SK-N-SH (cell line): ENCODE measurements around the gene SH3PXD2A. TPM values are rescaled to one million over a fixed set of nuclear protein-coding genes. Genes with fewer than 3 reads are reported as not detected.

Experiments
- CTCF ChIA-PET: fragments of 300-600, 350-600 bp; formaldehyde crosslinking; extraction: SDS; loops from one replicate; lab custom pipeline; 2021; lab: Yijun Ruan, JAX
- POLR2A ChIA-PET: fragments of 350-600 bp; sonication (Branson Sonifier 250); formaldehyde crosslinking; extraction: SDS; loops from one replicate; lab custom pipeline; 2020; ENCODE audit warnings: antibody characterized with exemption, inconsistent platforms; lab: Yijun Ruan, JAX
- DNase-seq: peaks from one replicate; pipeline ENCODE4 v3.0.0; 2012
- H2AFZ ChIP-seq: fragments of 200-600 bp; sonication (generic); 2 replicates; pipeline ENCODE4 v1.8.1; 2016; ENCODE audit warnings: antibody characterized with exemption, mild to moderate bottlenecking, low read depth
- H3F3A ChIP-seq: fragments of 200-600 bp; sonication (generic); replicated peaks from 2 replicates; pipeline ENCODE3; 2016; ENCODE audit warnings: antibody characterized with exemption, mild to moderate bottlenecking; ENCODE audit not compliant: insufficient read depth
- H3K27ac ChIP-seq, 2 experiments: fragments of 200-500 bp in 1 of 2; fragments of 200-600 bp in 1 of 2; sonication (Bioruptor generic) in 1 of 2; sonication (generic), shearing (Covaris generic) in 1 of 2; 2 replicates each; pipeline versions ENCODE4 v1.5.1 to v1.6.1; 2014 to 2016; ENCODE audit warnings: low read depth in 2 of 2, inconsistent platforms in 1 of 2, low read length in 1 of 2, mild to moderate bottlenecking in 1 of 2, mixed read lengths in 1 of 2
- H3K27me3 ChIP-seq: fragments of 200-600 bp; sonication (generic), shearing (Covaris generic); 2 replicates; pipeline ENCODE4 v1.6.1; 2016; ENCODE audit warnings: mixed run types; ENCODE audit not compliant: insufficient read depth
- H3K36me3 ChIP-seq, 2 experiments: fragments of 200-500 bp in 1 of 2; fragments of 200-600 bp in 1 of 2; sonication (Bioruptor generic) in 1 of 2; sonication (generic) in 1 of 2; replicated peaks in 1 of 2; 2 replicates each; pipeline versions ENCODE3 to v1.5.1; 2014 to 2016; ENCODE audit warnings: low read length in 1 of 2, mild to moderate bottlenecking in 1 of 2; ENCODE audit not compliant: insufficient read depth in 2 of 2, control insufficient read depth in 1 of 2
- H3K4me1 ChIP-seq, 2 experiments: fragments of 200-500 bp in 1 of 2; fragments of 200-600 bp in 1 of 2; sonication (Bioruptor generic) in 1 of 2; sonication (generic), shearing (Covaris generic) in 1 of 2; 2 replicates each; pipeline versions ENCODE4 v1.5.1 to v1.6.1; 2014 to 2016; ENCODE audit warnings: low read depth in 1 of 2, low read length in 1 of 2, mixed run types in 1 of 2; ENCODE audit not compliant: insufficient read depth in 2 of 2, control insufficient read depth in 1 of 2
- H3K4me2 ChIP-seq: fragments of 200-600 bp; sonication (generic), shearing (Covaris generic); 2 replicates; pipeline ENCODE4 v1.6.1; 2017; ENCODE audit warnings: mixed run types
- H3K4me3 ChIP-seq, 2 experiments: fragments of 200-500 bp in 1 of 2; fragments of 200-600 bp in 1 of 2; sonication (Bioruptor generic) in 1 of 2; sonication (generic), shearing (Covaris generic) in 1 of 2; 2 replicates each; pipeline versions ENCODE4 v1.5.1 to v1.8.1; 2014 to 2016; ENCODE audit warnings: low read depth in 2 of 2, inconsistent platforms in 1 of 2, low read length in 1 of 2, mild to moderate bottlenecking in 1 of 2, mixed read lengths in 1 of 2, moderate library complexity in 1 of 2
- H3K79me2 ChIP-seq: fragments of 200-600 bp; sonication (generic); 2 replicates; pipeline ENCODE4 v1.8.1; 2017; ENCODE audit warnings: mild to moderate bottlenecking; ENCODE audit not compliant: insufficient read depth
- H3K9ac ChIP-seq: fragments of 200-600 bp; sonication (generic); 2 replicates; pipeline ENCODE4 v1.6.1; 2017; ENCODE audit warnings: mixed run types
- H3K9me2 ChIP-seq: fragments of 200-600 bp; sonication (generic); 2 replicates; pipeline ENCODE4 v1.6.1; 2017; ENCODE audit warnings: mixed run types
- H3K9me3 ChIP-seq: fragments of 200-600 bp; sonication (generic); 2 replicates; pipeline ENCODE4 v1.6.1; 2017; ENCODE audit warnings: mixed run types, mild to moderate bottlenecking, moderate library complexity
- H4K20me1 ChIP-seq: fragments of 200-600 bp; sonication (generic); 2 replicates; pipeline ENCODE4 v1.6.1; 2017; ENCODE audit warnings: mild to moderate bottlenecking, mixed run types; ENCODE audit not compliant: insufficient read depth
- CHD2 ChIP-seq: fragments of 150-350 bp; IDR thresholded peaks from 2 replicates; pipeline ENCODE4 v1.6.1; 2018; ENCODE audit warnings: low read length; ENCODE audit not compliant: partially characterized antibody
- CTCF ChIP-seq: fragments of 200-600 bp; sonication (generic); IDR thresholded peaks from 2 replicates; pipeline ENCODE4 v1.6.1; 2017; ENCODE audit warnings: antibody characterized with exemption, mild to moderate bottlenecking, moderate library complexity
- ELF1 ChIP-seq: IDR thresholded peaks from 2 replicates; pipeline ENCODE4 v1.4.0; 2012
- EP300 ChIP-seq, 2 experiments: IDR thresholded peaks; 2 replicates each; pipeline versions ENCODE4 v1.4.0 to v1.6.1; 2012; ENCODE audit warnings: borderline replicate concordance in 1 of 2, low read depth in 1 of 2, low read length in 1 of 2
- EZH2phosphoT487 ChIP-seq: fragments of 200-600 bp; sonication (generic); IDR thresholded peaks from 2 replicates; pipeline ENCODE4 v1.6.1; 2017; ENCODE audit warnings: low read depth, mixed run types, mild to moderate bottlenecking, antibody characterized with exemption, moderate library complexity, borderline replicate concordance
- FOXJ3 ChIP-seq: sonication (generic); formaldehyde crosslinking; IDR thresholded peaks from 2 replicates; pipeline ENCODE4 v1.5.1; 2020; ENCODE audit warnings: mild to moderate bottlenecking, missing genetic modification reagents
- FOXM1 ChIP-seq: IDR thresholded peaks from 2 replicates; pipeline ENCODE4 v1.4.0; 2012; ENCODE audit warnings: low read depth, mild to moderate bottlenecking
- GABPA ChIP-seq: IDR thresholded peaks from 2 replicates; pipeline ENCODE4 v1.4.0; 2012; ENCODE audit warnings: low read depth, mild to moderate bottlenecking
- IRF3 ChIP-seq: fragments of 150-350 bp; IDR thresholded peaks from 2 replicates; pipeline ENCODE4 v1.6.1; 2016; ENCODE audit warnings: mild to moderate bottlenecking, low read depth, low read length
- JUND ChIP-seq: IDR thresholded peaks from 2 replicates; pipeline ENCODE4 v1.4.0; 2012
- MXI1 ChIP-seq: IDR thresholded peaks from 2 replicates; pipeline ENCODE4 v1.6.1; 2012; ENCODE audit warnings: mild to moderate bottlenecking, low read depth, low read length, improper control_type of control experiment
- NFIC ChIP-seq: IDR thresholded peaks from 2 replicates; pipeline ENCODE4 v1.4.0; 2012; ENCODE audit warnings: borderline replicate concordance
- PBX3 ChIP-seq: IDR thresholded peaks from 2 replicates; pipeline ENCODE4; 2012
- RAD21 ChIP-seq: IDR thresholded peaks from 2 replicates; pipeline ENCODE4 v1.6.1; 2012; ENCODE audit warnings: mild to moderate bottlenecking, low read length
- RCOR1 ChIP-seq: fragments of 150-350 bp; IDR thresholded peaks from 2 replicates; pipeline ENCODE4 v1.6.1; 2017; ENCODE audit warnings: antibody characterized with exemption, low read length
- RFX5 ChIP-seq: IDR thresholded peaks from 2 replicates; pipeline ENCODE4 v1.6.1; 2012; ENCODE audit warnings: mild to moderate bottlenecking, improper control_type of control experiment, low read length
- SIN3A ChIP-seq: IDR thresholded peaks from 2 replicates; pipeline ENCODE4 v1.6.1; 2012; ENCODE audit warnings: low read depth, mild to moderate bottlenecking, low read length, moderate library complexity, borderline replicate concordance
- SMC3 ChIP-seq: IDR thresholded peaks from 2 replicates; pipeline ENCODE4 v1.6.1; 2012; ENCODE audit warnings: low read depth, low read length, improper control_type of control experiment
- TCF12 ChIP-seq: IDR thresholded peaks from 2 replicates; pipeline ENCODE4 v1.4.0; 2012
- WGBS: methylation state at CpG from one replicate; pipeline ENCODE4 v1.1.6; 2017; ENCODE audit warnings: low lambda C conversion rate; 5-methylcytosine and 5-hydroxymethylcytosine counted together
- polyA plus RNA-seq, 3 experiments: library from polyadenylated mRNA; depleted of rRNA; stranded (reverse); fragments of >200 nt; gene quantifications; 2 replicates each; pipeline ENCODE4 v1.2.3, GENCODE V29; 2012

SH3PXD2A gene
- polyA plus RNA-seq, 1 of the 3 experiments (the other 2 are of a cell fraction) = 2.5 TPM

- Histone ChIP-seq H3K4me1 (peaks cover 0 to 24% of the 10 kb centered on the region in 2 experiments; a peak in 1 of 4 replicates), H2AFZ (no peak overlapping the region), H3K27me3 (no peaks in the 10 kb centered on the region), H3F3A (no peaks in the 10 kb centered on the region), H3K4me3 (no peak overlapping the region), H3K9ac (no peak overlapping the region), H3K4me2 (no peak overlapping the region), H3K36me3 (no peaks in the 10 kb centered on the region), H3K79me2 (no peaks in the 10 kb centered on the region), H3K9me2 (no peaks in the 10 kb centered on the region), H4K20me1 (0 out of 2 replicates have a peak, but pooled peaks cover 4% of the 10 kb centered on the region), H3K27ac (no peak overlapping the region), H3K9me3 (no peaks in the 10 kb centered on the region)
- CTCF ChIA-PET = interaction anchor here (1.0 to 2.3 kb wide), 3 partner anchors 17 to 40 kb away, joined by 3 to 8 read pairs (median 4); no protein-coding TSS in a partner anchor
- POLR2A ChIA-PET = no interaction called here
- no peak for DNase-seq
- 87% methylated on average over 4 of the region's 4 CpGs for WGBS
- TF ChIP-seq SIN3A = no peak
- no peak for TF ChIP-seq RAD21
- no peak for TF ChIP-seq MXI1
- TF ChIP-seq FOXM1 = no peak
- no peak for TF ChIP-seq IRF3
- no peak for TF ChIP-seq SMC3
- TF ChIP-seq CTCF = no peak
- TF ChIP-seq RFX5 = no peak
- TF ChIP-seq JUND = no peak
- TF ChIP-seq FOXJ3 (CRISPR knock-in tag) = no peak
- no peak for TF ChIP-seq RCOR1
- no peak for TF ChIP-seq ELF1
- TF ChIP-seq GABPA = no peak
- TF ChIP-seq EP300 (IDR thresholded peaks at IDR 0.05; ENCODE audit: borderline replicate concordance in 1 of 2, low read depth in 1 of 2, low read length in 1 of 2) = no peak
- TF ChIP-seq TCF12 = no peak
- no peak for TF ChIP-seq CHD2
- no peak for TF ChIP-seq NFIC
- no peak for TF ChIP-seq PBX3
- TF ChIP-seq EZH2phosphoT487 = no peak
These were observed 42.9 kb downstream of the SH3PXD2A start for GRCh38 chr10:103812432-103812831.
